Measurements from ENCODE around the gene SHB. TPM values are rescaled to one million over a fixed set of nuclear protein-coding genes. Genes with fewer than 3 reads are reported as not detected.
A peak's percentile ranks its signal among the peaks of the same experiment; 100 is the strongest.

SHB gene
- total RNA-seq, 8 experiments from 2014 or later = 2.8 to 12.8 (median 8.7) TPM

DNA sequence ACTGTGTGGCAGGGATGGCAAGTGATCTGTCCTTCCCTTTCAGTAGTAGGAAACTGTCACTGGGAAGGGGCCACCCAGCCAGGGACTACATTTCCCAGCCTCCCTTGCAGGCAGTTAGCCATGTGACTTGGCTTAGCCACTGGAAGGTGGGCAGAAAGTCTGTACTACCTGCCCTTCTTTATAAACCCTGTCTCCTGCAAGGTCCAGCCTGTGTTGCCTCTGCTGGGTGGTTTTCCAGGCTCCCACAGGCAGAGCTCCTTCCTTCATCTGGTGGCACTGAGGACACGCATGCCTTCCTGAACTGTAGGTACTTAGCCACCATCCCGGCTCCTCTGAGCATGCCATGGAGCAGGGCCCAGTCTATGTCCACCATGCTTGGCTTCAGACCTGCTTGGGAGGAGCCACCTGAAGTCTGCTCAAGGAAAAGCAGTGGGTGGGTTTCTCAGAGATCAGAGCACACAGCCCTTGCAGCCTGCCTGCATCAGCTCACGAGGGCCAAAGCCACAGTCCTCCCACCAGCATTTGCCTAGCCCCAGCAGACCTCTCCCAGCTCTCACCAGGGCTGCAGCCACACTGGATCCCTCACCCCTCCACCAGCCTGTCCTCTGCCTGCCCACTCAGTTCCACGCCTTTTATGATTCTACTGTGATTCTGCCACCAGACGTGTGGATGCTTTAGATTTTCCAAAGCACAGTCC lies 148.4 kb downstream of the SHB start:
- H3K4me3 ChIP-seq = no peak overlapping the region
- no peak overlapping the region for H3K27ac ChIP-seq
- ATAC-seq (replicated peaks in 6 of 8) = peak in 6 of 8 experiments; percentile 19 to 76 (median 35)
- WGBS, 10 experiments = 80 to 100% (median 100%) methylated on average over 1 to 5 of the region's 5 CpGs; no CpG with 5 or more reads in 5 of the 10 experiments
- in situ Hi-C loops (cut with MboI; ENCODE audit: low pct_unique_long_range_greater_than_20kb in 2 of 9, low sequenced_read_pairs in 9 of 9, unreplicated experiment in 9 of 9) = loop anchor here in 6 of 9 experiments (25.0 kb wide), 5 partner anchors 142 to 492 kb away; partner anchors contain the start of genes SHB (in 3 of the 6), IGFBPL1 (in 1 of the 6) and POLR1E (in 1 of the 6)
- H3K4me1 ChIP-seq (replicated peaks in 1 of 2) = peaks cover 77 to 82% of the 10 kb centered on the region in 2 donors

DNA sequence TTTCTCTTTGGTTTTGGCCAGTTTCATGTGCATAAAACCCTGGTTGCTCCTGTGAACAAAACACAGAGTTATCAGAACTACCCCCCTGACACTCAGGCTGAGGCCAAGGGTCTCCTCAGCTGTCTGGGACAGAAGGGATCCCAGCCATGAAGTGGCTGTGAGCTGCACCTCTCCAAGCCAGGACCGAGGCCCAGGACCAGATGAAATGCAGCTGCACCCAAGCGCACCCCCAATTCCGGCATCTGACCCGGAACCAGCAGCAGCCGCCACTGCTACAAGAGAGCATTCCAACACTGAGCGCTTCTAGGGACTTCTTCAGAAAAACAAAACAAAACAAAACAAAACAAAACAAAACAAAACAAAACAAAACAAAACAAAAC lies 149.1 kb downstream of the SHB start:
- Histone ChIP-seq H3K27ac (peak overlapping the region in 1 of 2 donors; percentile 67), H3K4me3 (no peak overlapping the region), H3K4me1 (replicated peaks in 1 of 2) (peaks cover 73 to 75% of the 10 kb centered on the region in 2 donors)
- in situ Hi-C loops (cut with MboI; ENCODE audit: low pct_unique_long_range_greater_than_20kb in 2 of 9, low sequenced_read_pairs in 9 of 9, unreplicated experiment in 9 of 9) = loop anchor here in 8 of 9 experiments (10.0 to 25.0 kb wide), 7 partner anchors 142 to 492 kb away; partner anchors contain the start of genes SHB (in 3 of the 8), IGFBPL1 (in 1 of the 8) and POLR1E (in 1 of the 8)
- WGBS, 10 experiments = 80 to 98% (median 85%) methylated on average over 2 to 5 of the region's 6 CpGs; no CpG with 5 or more reads in 5 of the 10 experiments
- no peak for ATAC-seq (replicated peaks in 6 of 8)

- Histone ChIP-seq H3K4me1 (replicated peaks in 1 of 2) (peaks cover 71 to 72% of the 10 kb centered on the region in 2 donors), H3K27ac (peak overlapping the region; percentile 59 to 67), H3K4me3 (no peak overlapping the region)
- 25 to 100% (median 72%) methylated on average over 1 to 6 of the region's 16 CpGs; no CpG with 5 or more reads in 7 of the 10 experiments for WGBS, 10 experiments
- ATAC-seq (replicated peaks in 6 of 8) = peak in 5 of 8 experiments; percentile 11 to 61 (median 35)
- in situ Hi-C loops (cut with MboI; ENCODE audit: low pct_unique_long_range_greater_than_20kb in 2 of 9, low sequenced_read_pairs in 9 of 9, unreplicated experiment in 9 of 9) = loop anchor here in 8 of 9 experiments (10.0 to 25.0 kb wide), 7 partner anchors 143 to 493 kb away; partner anchors contain the start of genes SHB (in 3 of the 8), IGFBPL1 (in 1 of the 8) and POLR1E (in 1 of the 8)
These were observed 149.6 kb downstream of the SHB start for GRCh38 chr9:37919246-37919955.

- peak overlapping the region in 1 of 2 donors; percentile 59 for H3K27ac ChIP-seq
- WGBS, 10 experiments = 38 to 100% methylated on average over 1 to 2 of the region's 6 CpGs; no CpG with 5 or more reads in 8 of the 10 experiments
- H3K4me3 ChIP-seq = no peak overlapping the region
- peak in 5 of 8 experiments; percentile 15 to 58 (median 24) for ATAC-seq (replicated peaks in 6 of 8)
- in situ Hi-C loops (cut with MboI; ENCODE audit: low pct_unique_long_range_greater_than_20kb in 2 of 9, low sequenced_read_pairs in 9 of 9, unreplicated experiment in 9 of 9) = loop anchor here in 8 of 9 experiments (10.0 to 25.0 kb wide), 7 partner anchors 144 to 494 kb away; partner anchors contain the start of genes SHB (in 3 of the 8), IGFBPL1 (in 1 of the 8) and POLR1E (in 1 of the 8)
- H3K4me1 ChIP-seq (replicated peaks in 1 of 2) = peaks cover 64 to 66% of the 10 kb centered on the region in 2 donors
These were observed 150.3 kb downstream of the SHB start for GRCh38 chr9:37918665-37919170.

DNA sequence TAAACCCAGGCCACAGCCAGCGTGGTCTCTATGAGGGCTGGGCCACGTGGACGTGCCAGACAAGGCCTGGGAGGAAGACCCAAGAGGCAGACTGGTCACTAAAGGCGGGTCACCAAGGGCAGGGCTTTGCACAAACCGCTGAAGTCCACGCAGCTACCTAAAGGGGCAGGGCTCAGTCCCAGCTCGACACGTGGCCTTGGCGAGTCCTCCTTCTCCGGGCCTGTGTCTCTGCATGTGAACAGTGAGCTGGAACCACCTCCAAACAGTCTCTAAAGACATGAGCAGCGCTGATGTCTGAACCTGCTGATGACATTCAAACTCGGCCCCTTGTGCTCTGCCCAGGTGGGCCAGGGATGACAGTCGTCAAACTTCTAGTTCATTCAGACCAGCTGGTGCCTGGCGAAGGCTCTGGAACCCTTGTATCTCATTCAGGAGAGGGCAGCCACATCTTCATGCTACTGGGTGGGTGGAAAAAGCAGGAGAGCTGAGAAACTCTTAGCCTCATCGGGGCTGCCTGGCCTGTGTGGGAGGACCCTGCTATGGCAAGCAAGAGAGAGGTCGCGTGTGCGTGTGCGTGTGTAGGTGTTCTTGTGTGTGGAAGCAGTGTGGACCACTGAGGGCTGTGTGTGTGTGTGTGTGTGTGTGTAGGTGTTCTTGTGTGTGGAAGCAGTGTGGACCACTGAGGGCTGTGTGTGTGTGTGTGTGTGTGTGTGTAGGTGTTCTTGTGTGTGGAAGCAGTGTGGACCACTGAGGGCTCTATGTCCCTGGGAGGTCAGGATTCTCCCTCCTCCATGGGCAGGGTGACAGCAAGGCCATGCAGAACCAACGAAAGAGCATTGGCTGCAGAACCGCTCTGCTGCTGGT lies 151.0 kb downstream of the SHB start:
- H3K4me3 ChIP-seq = no peak overlapping the region
- H3K27ac ChIP-seq = no peak overlapping the region
- in situ Hi-C loops (cut with MboI; ENCODE audit: low pct_unique_long_range_greater_than_20kb in 2 of 9, low sequenced_read_pairs in 9 of 9, unreplicated experiment in 9 of 9) = loop anchor here in 8 of 9 experiments (10.0 to 25.0 kb wide), 7 partner anchors 144 to 494 kb away; partner anchors contain the start of genes SHB (in 3 of the 8), IGFBPL1 (in 1 of the 8) and POLR1E (in 1 of the 8)
- WGBS, 10 experiments = 51 to 100% (median 92%) methylated on average over 2 to 18 of the region's 21 CpGs; no CpG with 5 or more reads in 4 of the 10 experiments
- H3K4me1 ChIP-seq (replicated peaks in 1 of 2) = peaks cover 57 to 59% of the 10 kb centered on the region in 2 donors
- ATAC-seq (replicated peaks in 6 of 8) = no peak

DNA sequence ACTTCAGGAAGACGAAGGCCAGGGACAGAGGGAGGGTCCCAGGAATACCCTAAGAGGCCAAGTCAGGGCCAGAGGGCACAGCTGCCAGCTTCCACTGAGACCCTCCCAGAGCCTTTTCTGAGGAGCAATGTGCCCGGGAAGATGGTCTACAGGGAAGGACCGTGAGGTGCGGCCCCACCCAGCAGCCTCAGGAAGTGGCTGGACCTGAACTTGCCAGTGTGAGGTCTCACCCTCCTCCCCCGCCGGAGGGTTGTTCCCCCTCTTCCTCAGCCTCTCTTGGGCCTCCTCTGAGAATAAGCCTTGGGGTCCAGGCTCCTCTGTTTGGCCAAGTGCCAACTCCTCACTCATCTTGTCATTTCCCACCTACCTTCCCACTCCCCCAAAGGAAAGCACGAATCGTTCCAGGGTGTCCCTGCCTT lies 151.7 kb downstream of the SHB start:
- Histone ChIP-seq H3K4me1 (replicated peaks in 1 of 2) (peaks cover 50 to 55% of the 10 kb centered on the region in 2 donors), H3K4me3 (no peak overlapping the region), H3K27ac (no peak overlapping the region)
- in situ Hi-C loops (cut with MboI; ENCODE audit: low pct_unique_long_range_greater_than_20kb in 2 of 9, low sequenced_read_pairs in 9 of 9, unreplicated experiment in 9 of 9) = loop anchor here in 8 of 9 experiments (10.0 to 25.0 kb wide), 7 partner anchors 145 to 495 kb away; partner anchors contain the start of genes SHB (in 3 of the 8), IGFBPL1 (in 1 of the 8) and POLR1E (in 1 of the 8)
- WGBS, 10 experiments = 55 to 75% (median 72%) methylated on average over 3 of the region's 8 CpGs; no CpG with 5 or more reads in 7 of the 10 experiments
- ATAC-seq (replicated peaks in 6 of 8) = no peak

DNA sequence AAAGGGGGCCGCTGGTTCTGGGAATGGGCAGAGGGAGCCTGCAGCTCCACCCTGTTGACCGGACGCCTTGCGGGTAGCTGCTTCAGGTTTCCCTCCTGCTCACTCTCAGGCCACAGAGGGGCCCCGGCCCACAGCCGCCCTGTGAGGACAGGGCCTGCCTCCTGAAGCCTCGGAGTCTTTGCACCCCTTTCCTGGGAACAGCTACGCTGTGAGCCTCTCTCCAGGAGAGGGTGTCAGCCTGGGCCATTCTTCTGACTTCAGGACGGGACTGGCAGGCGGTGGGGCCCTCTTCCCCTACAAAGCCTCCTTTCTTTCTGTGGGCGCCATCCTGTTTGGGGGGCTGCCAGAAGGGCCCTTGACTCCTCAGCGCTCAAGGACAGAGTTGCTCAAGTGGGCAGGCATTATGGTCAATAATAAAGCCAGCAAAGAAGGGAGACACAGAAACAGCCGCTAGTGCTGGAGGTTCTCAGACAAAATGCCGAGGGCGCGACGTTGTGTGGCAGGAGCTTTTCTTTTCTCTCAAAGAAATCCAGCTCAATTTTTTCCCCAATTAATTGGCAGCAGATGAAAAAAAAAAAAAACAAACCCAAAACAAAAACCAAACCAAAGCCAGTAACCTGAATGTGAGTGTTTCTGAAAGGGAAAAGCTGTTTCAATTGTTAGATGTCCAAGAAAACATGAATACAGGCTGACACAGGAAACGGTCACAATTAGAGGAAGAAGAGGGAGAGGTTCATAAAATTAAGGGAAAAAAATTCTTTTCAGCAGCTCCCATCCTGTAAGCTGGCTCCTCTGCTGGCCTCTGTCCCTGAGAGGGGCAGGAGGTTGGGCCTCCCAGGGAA lies 152.3 kb downstream of the SHB start:
- Histone ChIP-seq H3K4me1 (replicated peaks in 1 of 2) (peaks cover 44 to 49% of the 10 kb centered on the region in 2 donors), H3K4me3 (no peak overlapping the region), H3K27ac (peak overlapping the region in 1 of 2 donors; percentile 52)
- in situ Hi-C loops (cut with MboI; ENCODE audit: low pct_unique_long_range_greater_than_20kb in 2 of 9, low sequenced_read_pairs in 9 of 9, unreplicated experiment in 9 of 9) = loop anchor here in 8 of 9 experiments (10.0 to 25.0 kb wide), 7 partner anchors 146 to 496 kb away; partner anchors contain the start of genes SHB (in 3 of the 8), IGFBPL1 (in 1 of the 8) and POLR1E (in 1 of the 8)
- ATAC-seq (replicated peaks in 6 of 8) = peak in 1 of 8 experiments; percentile 10
- WGBS, 10 experiments = 25 to 92% (median 83%) methylated on average over 1 to 9 of the region's 18 CpGs

DNA sequence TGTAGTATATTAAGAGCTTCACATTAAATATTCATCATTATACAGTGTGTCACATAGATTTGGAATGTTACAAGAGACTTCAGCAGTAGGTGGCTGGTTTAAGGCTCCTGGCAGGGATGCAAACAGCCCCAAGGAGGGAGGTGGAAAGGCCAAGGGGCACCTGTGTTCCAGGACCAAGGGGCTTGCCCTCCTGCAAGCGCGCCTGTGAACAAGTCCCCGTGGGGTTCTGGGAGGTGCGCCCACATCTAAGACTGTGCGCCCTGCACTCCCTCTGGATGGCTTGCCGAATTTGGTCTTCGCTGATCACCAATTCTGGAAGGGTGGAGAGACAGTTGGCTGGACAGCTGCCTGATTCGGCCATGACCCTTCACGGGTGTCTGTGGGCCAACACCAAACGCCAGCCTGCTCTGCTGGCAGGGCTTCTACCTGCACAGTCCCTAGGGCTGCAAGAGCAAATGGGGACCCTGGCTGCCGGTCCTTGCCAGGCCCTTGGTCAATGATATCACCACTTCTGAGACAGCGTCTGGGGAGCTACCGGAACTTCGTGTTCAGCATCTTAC lies 153.0 kb downstream of the SHB start:
- Histone ChIP-seq H3K4me1 (replicated peaks in 1 of 2) (peaks cover 37 to 42% of the 10 kb centered on the region in 2 donors), H3K4me3 (no peak overlapping the region), H3K27ac (no peak overlapping the region)
- in situ Hi-C loops (cut with MboI; ENCODE audit: low pct_unique_long_range_greater_than_20kb in 2 of 9, low sequenced_read_pairs in 9 of 9, unreplicated experiment in 9 of 9) = loop anchor here in 8 of 9 experiments (10.0 to 25.0 kb wide), 7 partner anchors 146 to 496 kb away; partner anchors contain the start of genes SHB (in 3 of the 8), IGFBPL1 (in 1 of the 8) and POLR1E (in 1 of the 8)
- ATAC-seq (replicated peaks in 6 of 8) = no peak
- 80 to 100% (median 92%) methylated on average over 1 to 4 of the region's 14 CpGs; no CpG with 5 or more reads in 4 of the 10 experiments for WGBS, 10 experiments

GRCh38 chr9:37914701-37915358 lies 154.2 kb downstream of the SHB start:
- Histone ChIP-seq H3K4me3 (no peak overlapping the region), H3K27ac (no peak overlapping the region), H3K4me1 (replicated peaks in 1 of 2) (peaks cover 26 to 31% of the 10 kb centered on the region in 2 donors)
- no peak for ATAC-seq (replicated peaks in 6 of 8)
- in situ Hi-C loops (cut with MboI; ENCODE audit: low pct_unique_long_range_greater_than_20kb in 2 of 9, low sequenced_read_pairs in 9 of 9, unreplicated experiment in 9 of 9) = loop anchor here in 8 of 9 experiments (10.0 to 25.0 kb wide), 7 partner anchors 147 to 497 kb away; partner anchors contain the start of genes SHB (in 3 of the 8), IGFBPL1 (in 1 of the 8) and POLR1E (in 1 of the 8)
- WGBS, 10 experiments = 49 to 100% (median 100%) methylated on average over 1 to 3 of the region's 11 CpGs; no CpG with 5 or more reads in 5 of the 10 experiments

DNA sequence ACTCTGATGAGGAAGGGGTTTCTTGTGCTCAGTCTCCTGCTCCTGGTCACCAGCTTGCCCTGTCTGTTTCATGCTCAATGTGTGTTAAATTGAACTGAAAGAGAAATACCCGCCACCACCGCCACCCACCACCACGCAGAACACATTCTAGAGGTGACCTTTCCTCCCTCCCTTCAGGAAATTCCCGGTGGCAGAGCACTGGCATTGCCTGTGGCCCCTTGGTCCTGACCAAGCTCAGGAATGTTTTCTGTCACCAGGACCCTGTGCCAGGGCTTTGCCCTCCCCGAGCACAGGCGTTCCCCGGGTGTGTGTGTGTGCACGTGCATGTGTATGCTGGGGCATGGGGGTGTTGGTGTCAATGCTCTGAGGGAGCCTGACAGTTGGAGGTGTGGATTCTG lies 154.9 kb downstream of the SHB start:
- no peak overlapping the region for H3K4me3 ChIP-seq
- in situ Hi-C loops (cut with MboI; ENCODE audit: low pct_unique_long_range_greater_than_20kb in 2 of 9, low sequenced_read_pairs in 9 of 9, unreplicated experiment in 9 of 9) = loop anchor here in 8 of 9 experiments (10.0 to 25.0 kb wide), 7 partner anchors 148 to 498 kb away; partner anchors contain the start of genes SHB (in 3 of the 8), IGFBPL1 (in 1 of the 8) and POLR1E (in 1 of the 8)
- no peak for ATAC-seq (replicated peaks in 6 of 8)
- no peak overlapping the region for H3K27ac ChIP-seq
- peaks cover 20 to 25% of the 10 kb centered on the region in 2 donors for H3K4me1 ChIP-seq (replicated peaks in 1 of 2)
- WGBS, 10 experiments = 60 to 100% methylated on average over 1 of the region's 8 CpGs; no CpG with 5 or more reads in 8 of the 10 experiments
